ENCODE results near the gene CDH22.

CDH22 gene

DNA sequence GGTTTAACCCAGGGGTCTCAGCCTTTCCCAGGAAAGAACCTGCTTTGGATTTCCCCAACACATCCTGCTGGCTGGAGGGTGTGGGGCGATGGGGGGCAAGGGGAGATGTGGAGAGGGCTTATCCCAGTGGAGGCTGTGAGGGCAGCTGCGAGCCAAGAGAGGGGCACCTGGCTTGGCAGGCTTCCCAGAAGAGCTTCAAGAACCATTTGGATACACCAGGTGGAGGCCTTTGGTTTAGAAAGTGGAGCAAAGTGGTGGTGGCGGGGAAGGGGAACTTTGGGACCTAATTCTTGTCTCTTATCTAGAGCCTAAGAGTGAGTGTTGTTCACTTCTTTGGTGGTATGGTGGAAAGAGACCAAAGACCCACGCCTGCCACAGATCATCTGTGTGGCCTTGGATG lies 177.8 kb downstream of the CDH22 start:
- no peak for TF ChIP-seq TAF1 (IDR thresholded peaks at IDR 0.05; ENCODE audit: borderline replicate concordance, insufficient read depth, low read length)
- TF ChIP-seq POLR2AphosphoS5 (IDR thresholded peaks at IDR 0.05; ENCODE audit: low read depth, low read length) = no peak
- TF ChIP-seq FOXP2 (optimal IDR thresholded peaks at IDR 0.05; ENCODE audit: borderline replicate concordance, extremely low read depth, extremely low read length, insufficient read depth) = no peak
- TF ChIP-seq, protein P1, sequence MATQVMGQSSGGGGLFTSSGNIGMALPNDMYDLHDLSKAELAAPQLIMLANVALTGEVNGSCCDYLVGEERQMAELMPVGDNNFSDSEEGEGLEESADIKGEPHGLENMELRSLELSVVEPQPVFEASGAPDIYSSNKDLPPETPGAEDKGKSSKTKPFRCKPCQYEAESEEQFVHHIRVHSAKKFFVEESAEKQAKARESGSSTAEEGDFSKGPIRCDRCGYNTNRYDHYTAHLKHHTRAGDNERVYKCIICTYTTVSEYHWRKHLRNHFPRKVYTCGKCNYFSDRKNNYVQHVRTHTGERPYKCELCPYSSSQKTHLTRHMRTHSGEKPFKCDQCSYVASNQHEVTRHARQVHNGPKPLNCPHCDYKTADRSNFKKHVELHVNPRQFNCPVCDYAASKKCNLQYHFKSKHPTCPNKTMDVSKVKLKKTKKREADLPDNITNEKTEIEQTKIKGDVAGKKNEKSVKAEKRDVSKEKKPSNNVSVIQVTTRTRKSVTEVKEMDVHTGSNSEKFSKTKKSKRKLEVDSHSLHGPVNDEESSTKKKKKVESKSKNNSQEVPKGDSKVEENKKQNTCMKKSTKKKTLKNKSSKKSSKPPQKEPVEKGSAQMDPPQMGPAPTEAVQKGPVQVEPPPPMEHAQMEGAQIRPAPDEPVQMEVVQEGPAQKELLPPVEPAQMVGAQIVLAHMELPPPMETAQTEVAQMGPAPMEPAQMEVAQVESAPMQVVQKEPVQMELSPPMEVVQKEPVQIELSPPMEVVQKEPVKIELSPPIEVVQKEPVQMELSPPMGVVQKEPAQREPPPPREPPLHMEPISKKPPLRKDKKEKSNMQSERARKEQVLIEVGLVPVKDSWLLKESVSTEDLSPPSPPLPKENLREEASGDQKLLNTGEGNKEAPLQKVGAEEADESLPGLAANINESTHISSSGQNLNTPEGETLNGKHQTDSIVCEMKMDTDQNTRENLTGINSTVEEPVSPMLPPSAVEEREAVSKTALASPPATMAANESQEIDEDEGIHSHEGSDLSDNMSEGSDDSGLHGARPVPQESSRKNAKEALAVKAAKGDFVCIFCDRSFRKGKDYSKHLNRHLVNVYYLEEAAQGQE (IDR thresholded peaks at IDR 0.05; ENCODE audit: insufficient read depth in 1 of 2, low read depth in 2 of 2, low read length in 2 of 2) = no peak
- no peak for TF ChIP-seq SIN3A (IDR thresholded peaks at IDR 0.05; ENCODE audit: borderline replicate concordance, insufficient read depth, low read length)

DNA sequence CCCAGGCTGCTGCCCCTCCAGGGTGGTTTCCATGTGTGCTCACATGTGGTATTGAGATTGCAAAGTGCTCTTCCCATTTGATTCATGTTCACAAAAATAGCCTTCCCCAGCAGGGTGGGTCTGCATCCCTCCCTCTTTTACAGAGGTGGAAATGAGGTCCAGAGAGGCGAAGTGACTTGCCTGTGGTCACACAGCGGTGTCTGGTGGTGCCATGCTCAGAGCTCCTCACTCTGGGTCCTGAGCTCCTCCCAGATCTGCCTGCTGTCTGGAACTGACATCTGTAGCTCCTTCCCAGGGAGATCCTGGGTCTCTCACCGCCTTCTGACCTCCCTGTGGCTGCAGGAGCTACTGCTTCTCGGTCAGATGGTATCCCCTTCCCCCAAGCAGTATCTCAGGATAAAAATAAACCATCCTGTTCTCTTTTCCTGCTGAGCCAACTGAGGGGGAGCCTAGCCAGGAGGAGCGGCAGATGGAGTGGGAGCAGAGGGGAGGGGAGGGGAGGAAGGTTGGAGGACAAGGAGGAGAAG lies 178.3 kb downstream of the CDH22 start:
- TF ChIP-seq FOXP2 (optimal IDR thresholded peaks at IDR 0.05; ENCODE audit: borderline replicate concordance, extremely low read depth, extremely low read length, insufficient read depth) (no peak), TAF1 (IDR thresholded peaks at IDR 0.05; ENCODE audit: borderline replicate concordance, insufficient read depth, low read length) (no peak), POLR2AphosphoS5 (IDR thresholded peaks at IDR 0.05; ENCODE audit: low read depth, low read length) (no peak), SIN3A (IDR thresholded peaks at IDR 0.05; ENCODE audit: borderline replicate concordance, insufficient read depth, low read length) (no peak)
- TF ChIP-seq, protein P1 (IDR thresholded peaks at IDR 0.05; ENCODE audit: insufficient read depth in 1 of 2, low read depth in 2 of 2, low read length in 2 of 2) = no peak

DNA sequence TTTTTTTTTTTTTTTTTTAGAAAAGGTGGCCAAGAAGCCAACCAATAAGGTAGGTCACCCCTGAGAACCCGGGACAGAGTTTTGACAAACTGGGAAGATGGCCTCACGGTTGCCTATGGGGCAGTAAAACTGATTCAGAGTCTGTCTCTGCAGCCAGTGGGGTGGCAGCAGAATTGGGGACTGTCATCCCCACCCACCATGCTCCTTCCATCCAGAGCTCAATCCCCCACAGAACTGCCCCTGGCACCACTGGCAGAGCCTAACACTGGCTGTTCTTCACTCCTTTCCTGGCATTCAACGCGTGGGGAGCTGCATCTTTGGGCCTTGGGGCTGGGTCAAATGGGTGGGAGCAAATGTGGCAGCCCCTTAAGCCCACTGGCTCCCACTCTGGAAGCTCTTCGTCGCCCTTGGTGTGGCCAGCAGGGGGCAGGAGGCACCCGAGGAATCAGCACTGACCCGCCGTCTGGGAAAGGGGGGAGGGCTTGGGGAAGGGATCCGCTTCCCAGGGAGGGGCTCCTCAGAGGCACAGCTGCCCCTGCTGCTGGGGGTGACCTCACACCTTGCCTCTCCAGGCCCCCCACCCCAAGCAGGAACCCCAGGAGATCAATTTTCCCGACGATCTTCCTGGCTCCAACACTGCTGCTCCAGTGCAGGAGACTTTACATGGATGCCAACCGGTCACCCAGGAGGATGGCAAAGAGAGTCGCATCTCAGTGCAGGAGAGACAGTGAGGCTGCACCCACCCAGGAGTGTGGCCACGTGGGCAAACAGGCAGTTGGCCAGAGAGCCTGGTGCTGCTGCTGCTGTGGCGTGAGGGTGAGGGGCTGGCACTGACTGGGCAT lies 179.8 kb downstream of the CDH22 start:
- TF ChIP-seq, protein P1 (IDR thresholded peaks at IDR 0.05; ENCODE audit: insufficient read depth in 1 of 2, low read depth in 2 of 2, low read length in 2 of 2) = no peak
- no peak for TF ChIP-seq POLR2AphosphoS5 (IDR thresholded peaks at IDR 0.05; ENCODE audit: low read depth, low read length)
- no peak for TF ChIP-seq SIN3A (IDR thresholded peaks at IDR 0.05; ENCODE audit: borderline replicate concordance, insufficient read depth, low read length)
- TF ChIP-seq FOXP2 (optimal IDR thresholded peaks at IDR 0.05; ENCODE audit: borderline replicate concordance, extremely low read depth, extremely low read length, insufficient read depth) = no peak
- TF ChIP-seq TAF1 (IDR thresholded peaks at IDR 0.05; ENCODE audit: borderline replicate concordance, insufficient read depth, low read length) = no peak

DNA sequence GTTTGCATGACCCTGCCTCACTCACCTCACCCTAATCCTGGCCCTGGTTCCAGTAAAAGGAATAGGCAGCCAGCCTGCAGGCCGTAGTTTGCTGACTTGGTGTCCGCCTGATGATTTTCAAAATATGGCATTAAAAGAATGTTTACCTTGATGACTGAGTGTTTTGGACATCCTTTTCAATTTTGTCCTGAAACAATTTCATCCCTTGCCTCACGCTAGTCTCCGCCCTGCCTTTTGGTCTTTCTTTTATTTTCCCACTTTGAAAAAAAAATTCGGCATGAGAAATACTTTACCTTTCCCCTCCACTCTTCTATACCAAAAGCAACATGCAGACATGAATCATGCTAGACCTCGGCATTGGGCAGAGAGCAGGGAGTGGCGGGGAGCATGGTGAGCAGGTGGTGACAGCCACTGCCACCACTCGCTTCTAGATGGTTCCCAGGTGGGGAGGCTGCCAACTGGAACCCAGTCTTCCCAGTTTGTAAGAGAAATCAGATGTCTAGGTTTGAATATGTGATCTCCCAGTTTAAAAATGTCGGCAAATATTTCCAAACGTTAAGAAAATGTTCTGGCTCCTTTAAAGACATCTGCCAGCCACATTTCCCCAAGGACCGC lies 180.8 kb downstream of the CDH22 start:
- TF ChIP-seq FOXP2 (optimal IDR thresholded peaks at IDR 0.05; ENCODE audit: borderline replicate concordance, extremely low read depth, extremely low read length, insufficient read depth) (no peak), TAF1 (IDR thresholded peaks at IDR 0.05; ENCODE audit: borderline replicate concordance, insufficient read depth, low read length) (no peak), POLR2AphosphoS5 (IDR thresholded peaks at IDR 0.05; ENCODE audit: low read depth, low read length) (no peak), SIN3A (IDR thresholded peaks at IDR 0.05; ENCODE audit: borderline replicate concordance, insufficient read depth, low read length) (no peak)
- TF ChIP-seq, protein P1 (IDR thresholded peaks at IDR 0.05; ENCODE audit: insufficient read depth in 1 of 2, low read depth in 2 of 2, low read length in 2 of 2) = no peak
